HG03045 (cell line): ENCODE data around the gene FSCN2.
A peak's percentile ranks its signal among the peaks of the same experiment; 100 is the strongest.

ENCODE experiments used
- ATAC-seq: cut with Tn5 transposase; IDR thresholded peaks from one replicate; pipeline ENCODE4 v1.9.1; 2021; ENCODE audit warnings: mild to moderate bottlenecking, moderate library complexity; ENCODE audit not compliant: unreplicated experiment

The FSCN2 gene

DNA sequence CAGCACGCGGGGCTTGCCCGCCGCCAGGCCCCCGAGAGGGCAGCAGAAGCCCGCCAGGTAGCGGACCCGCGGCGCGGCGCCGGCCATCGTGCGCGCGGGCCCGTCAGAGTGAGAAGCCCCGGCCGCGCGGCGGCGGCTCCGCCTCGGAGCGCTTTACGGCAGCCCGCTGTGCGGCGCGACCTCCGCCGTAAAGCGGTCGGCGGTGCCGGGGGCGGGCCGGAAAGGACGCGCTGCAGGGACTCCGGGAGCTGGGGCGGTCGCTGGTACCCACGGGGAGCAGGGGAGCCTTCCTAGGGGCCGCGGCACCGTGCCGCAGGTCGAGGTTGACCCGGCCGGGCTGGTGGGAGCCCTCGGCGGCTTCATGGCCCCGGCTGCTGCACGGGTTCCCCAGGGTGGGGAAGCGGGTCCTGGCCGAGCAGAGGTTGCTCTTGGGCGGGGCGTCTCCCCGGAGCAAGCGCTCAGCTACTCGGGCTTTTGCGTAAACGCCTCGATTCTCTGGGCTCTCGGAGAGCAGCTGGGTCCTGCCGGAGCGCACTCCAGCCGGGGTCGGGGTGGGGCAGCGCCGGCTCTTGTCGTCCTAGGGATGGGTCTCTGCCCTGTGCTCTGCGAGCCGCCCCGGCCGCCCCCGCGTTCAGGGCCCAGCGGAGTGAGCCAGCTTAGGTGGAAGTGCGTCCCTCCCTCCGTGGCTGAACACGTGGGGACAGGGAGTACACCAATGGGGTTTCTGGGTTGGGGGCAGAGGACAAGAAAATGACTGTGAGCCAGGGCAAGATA lies 24.3 kb downstream of the FSCN2 start, which contains the start of gene FAAP100:
Gene FAAP100, minus strand, starts transcription at position 110 of the 774 bp plus-strand sequence. Its CDS starts 23 bp downstream, at position 87.
- peak; percentile 42 for ATAC-seq

GRCh38 chr17:81553018-81553615 lies 24.9 kb downstream of the FSCN2 start:
- peak; percentile 34 for ATAC-seq

DNA sequence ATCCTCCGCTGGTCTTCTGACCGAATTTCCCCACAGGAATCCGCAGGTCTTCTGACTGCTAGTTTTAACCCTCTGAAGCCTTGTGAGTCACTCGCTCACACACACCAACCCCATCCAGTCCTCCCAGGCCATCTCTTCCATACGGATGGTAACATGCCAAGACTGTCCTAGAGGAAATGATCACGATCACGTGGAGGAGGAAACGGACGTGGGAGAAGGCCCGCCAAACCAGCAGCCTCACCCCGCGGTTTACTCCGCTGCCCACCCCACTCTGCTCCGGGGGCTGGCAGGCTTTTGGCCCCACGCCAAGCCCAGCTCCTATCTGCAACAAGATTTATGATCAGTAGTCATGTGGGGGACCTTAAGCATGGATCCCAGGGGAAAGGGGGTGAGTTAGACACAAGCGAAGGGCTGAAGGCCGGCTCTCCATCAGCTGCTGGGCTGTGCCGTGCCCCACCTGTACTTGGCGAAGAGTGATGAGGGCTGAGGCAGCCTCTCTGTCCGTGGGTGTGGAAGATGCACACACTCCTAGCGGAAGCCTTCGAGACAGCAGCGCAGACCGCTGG lies 25.5 kb downstream of the FSCN2 start:
- ATAC-seq: no peak

- ATAC-seq: no peak
These were observed 28.1 kb downstream of the FSCN2 start for GRCh38 chr17:81556175-81556691.

DNA sequence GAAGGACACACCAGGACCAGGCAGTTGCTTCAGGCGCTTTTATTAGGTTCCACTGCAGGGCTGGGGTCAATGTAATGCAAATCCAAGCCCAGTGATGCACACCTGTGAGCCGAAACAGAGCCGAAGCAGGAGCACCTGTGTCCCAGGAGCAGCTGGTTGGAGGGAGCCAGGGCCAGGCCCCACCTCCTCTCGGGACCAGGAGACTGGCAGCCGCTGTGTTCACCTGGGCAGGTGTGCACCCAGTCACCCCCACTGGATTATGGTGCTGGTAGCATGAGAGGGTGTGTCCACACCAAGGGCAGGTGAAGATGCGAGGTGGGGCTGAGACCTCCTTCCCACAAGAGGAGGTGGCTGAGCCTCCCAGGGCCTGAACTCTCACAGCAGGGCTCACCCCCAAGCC lies 28.7 kb downstream of the FSCN2 start:
- no peak for ATAC-seq

DNA sequence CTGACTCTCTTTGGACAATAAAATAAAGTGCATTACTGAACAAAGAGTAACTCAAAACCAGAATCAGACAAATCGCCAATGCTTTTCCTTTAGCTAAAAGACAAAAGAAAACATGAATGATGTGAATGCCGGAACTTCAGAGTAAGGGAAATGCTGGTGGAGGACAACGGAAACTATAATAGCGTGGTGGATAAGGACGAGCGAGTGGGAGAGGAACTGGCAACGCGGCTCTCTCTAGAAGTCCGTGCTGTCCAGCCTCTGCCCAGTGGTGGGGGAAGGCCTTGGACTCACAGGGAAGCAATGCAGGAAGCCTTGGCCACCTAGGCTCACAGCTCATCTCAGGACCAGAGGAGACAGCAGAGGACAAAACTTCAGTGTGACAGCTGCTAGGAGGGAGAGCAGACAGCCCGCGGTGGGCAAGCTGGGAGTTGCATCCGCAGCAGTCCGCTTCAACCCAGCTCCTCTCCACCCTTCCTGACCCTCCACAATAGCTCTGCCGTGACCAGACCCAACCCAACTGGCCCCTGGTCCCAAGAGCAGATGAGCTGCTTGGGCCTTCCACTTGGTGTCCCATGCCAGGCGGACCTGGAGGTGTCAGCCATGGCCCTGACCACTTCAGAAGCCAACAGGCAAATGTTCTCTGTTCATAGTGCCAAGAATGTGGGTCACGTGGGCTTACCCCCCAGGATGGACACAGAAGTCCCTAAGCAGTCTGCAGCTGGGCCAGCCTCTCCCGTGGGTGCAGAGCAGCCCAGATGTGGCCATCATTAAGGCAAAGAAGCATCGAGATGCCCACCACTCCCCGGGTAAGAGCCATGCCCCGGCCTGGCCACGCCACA lies 29.3 kb downstream of the FSCN2 start:
- ATAC-seq: no peak

GRCh38 chr17:81558115-81558468 lies 29.9 kb downstream of the FSCN2 start:
- no peak for ATAC-seq

DNA sequence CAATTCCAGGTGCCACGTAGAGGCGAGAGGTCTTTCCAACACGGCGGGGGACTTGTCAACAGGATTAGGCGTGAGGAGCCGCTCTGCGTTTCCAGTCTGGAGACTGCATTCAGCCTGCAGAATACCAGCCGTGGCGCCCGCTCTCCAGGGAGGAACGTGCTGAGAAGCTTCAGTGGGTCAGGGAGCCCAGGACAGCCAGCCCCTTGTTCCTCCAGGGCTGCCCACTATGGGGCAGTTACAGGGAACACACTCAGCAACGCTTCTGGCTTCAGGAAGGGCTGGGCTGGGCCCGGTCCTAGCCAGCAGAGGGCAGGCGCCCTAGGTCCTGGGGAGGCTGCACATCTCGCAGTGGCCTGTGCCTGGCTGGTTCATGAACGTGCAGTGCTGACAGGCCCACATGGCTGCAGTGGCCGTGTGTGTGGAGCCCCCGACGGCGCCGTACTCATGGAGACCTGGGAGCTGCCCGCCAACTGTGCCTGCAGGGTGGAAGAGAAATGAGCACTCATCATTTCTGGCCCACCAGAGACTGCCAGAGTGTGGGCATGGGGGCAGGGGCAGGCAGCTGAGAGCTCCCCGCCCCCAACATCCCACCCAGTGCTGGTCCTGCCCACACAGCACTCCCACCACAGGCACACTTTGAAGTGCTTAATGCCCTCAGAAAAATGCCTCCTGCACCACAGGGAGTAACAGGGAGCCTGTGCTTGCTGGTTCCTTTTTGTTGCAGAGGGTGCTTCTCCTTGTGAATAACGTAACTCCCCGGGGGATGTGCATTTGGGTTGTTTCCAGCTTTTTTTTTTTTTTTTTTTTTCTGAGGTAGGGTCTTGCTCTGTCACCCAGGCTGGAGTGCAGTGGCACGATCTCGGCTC lies 31.0 kb downstream of the FSCN2 start:
- ATAC-seq: no peak

DNA sequence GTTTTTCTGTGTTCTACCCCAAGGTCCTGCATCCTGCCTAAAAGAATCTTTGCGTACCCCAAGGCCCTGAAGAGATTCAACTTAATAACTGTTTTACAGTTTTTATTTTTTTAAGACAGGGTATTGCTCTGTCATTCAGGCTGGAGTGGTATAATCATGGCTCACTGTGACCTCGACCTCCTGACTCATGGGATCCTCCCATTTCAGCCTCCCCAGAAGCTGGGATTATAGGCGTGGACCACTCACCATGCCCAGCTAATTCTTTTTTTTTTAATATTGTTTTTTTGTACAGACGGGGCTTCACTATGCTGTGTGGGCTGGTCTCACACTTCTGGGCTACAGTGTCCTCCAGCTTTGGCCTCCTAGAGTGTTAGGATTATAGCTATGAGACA lies 33.3 kb downstream of the FSCN2 start:
- ATAC-seq: no peak

- no peak for ATAC-seq
These were observed 35.8 kb downstream of the FSCN2 start for GRCh38 chr17:81563861-81564586.

DNA sequence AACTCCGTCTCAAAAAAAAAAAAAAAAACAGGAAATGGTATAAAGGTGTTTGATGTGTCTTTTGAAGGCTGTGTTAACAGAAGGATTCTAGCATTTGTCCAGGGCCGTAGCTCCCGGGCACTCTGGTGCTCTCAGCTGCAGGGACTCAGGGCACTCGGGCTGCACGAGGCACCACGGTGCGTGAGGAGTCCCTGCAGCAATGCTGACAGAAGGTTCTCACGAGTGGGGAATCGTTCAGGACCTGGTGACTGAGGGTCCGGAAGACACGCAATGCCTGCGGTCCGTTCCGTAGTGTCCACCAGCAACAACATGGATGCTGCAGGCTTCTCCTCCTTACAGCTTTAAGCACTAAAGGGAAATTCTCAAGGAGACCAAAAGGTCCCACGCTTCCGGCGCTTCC lies 36.6 kb downstream of the FSCN2 start:
- no peak for ATAC-seq

DNA sequence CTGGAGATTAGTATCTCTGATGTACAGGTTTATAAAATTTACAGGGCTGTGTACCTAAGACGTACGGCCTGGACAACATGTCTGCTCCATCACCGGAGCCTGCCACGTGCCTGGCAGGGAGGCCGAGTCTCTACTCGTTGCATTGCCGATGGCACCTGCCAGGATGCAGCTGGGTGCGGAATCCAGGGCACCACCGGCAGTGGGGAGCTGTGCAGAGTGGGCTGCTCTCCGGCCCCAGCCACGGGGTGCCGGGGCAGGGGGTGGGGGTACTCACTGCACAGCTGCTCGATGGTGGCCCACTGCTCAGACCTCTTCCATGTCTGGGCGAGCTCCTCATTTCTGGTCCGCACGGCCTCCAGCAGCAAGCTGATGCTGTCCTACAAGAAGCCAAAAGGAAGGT lies 37.1 kb downstream of the FSCN2 start:
- no peak for ATAC-seq

DNA sequence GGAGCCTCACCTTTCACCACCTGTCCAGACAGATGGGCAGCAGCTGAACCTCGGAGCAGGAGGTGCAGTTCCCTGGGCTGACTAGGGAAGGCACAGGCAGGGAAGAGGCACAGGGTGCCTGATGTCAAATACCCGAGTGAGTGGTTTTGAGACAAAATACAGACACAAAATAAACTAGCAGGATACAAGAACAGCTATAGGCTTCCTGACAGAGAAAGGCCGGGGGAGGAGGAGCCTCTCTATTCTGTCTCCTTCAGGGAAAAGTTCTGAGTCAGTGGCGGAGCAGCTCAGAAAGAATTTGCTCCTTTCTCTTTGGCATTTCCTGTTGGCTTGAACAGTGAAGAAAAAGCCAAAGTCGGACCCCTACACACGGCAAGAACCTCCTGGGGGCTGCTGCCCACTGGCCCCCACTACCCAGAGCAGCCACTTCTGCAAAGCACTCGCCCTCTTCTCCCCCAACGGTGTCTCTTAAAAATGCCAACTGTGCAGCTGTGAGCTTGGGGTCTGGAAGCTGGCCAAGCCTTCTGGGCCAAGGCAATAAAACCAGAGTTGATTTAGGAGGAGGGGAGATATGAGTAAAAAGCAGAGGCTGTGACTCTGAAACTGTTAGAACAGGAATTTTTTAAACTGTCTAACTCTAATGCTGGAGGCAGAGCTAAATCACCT lies 38.4 kb downstream of the FSCN2 start:
- no peak for ATAC-seq

DNA sequence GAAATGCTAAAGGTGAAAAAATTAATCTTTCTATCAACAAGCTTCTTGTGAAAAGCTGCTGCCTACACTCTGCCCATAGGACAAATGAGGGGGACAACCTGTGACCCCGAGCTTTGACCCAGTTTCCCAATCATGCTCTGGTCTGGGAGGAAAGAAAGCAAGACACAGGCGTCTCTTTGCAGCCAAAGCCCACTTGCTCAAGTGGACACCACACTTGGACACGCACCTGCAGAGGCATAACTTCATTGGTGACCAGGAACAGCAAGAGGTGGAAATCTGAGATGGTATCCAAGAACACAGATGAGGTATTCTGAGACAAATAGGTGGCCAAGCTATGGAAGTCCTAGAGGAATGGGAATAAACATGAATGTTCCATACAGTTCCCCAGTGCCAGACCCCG lies 39.0 kb downstream of the FSCN2 start:
- ATAC-seq: no peak

GRCh38 chr17:81568416-81568815 lies 40.2 kb downstream of the FSCN2 start:
- no peak for ATAC-seq

DNA sequence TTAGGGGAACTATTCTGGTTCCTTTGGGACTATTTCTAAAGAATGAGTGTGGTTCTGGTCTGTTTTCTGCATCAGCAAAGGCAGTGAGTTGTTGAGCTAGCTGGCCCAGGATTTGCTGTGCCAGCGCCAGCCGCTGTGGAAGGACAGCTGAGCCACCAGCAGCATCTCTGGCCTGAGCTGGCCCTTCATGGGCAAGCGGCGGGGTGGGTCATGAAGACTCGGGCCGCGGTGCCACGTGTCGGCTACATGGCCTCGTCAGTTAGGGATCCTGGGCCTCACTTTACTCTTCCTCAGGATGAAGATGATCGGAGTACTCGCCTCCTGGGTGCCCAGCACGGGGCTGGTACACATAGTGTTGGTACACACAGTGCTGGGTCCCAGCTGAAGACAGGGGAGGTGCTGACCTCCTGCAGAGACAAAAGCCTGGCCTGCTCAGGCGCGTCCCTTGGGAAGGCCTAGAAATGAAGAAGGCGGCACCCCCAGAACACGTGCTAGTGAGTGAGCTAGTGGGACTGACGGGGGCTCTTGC lies 41.9 kb downstream of the FSCN2 start:
- ATAC-seq: no peak

- ATAC-seq: no peak
These were observed 42.8 kb downstream of the FSCN2 start for GRCh38 chr17:81570964-81571363.

GRCh38 chr17:81572563-81573168 lies 44.5 kb downstream of the FSCN2 start:
- ATAC-seq: no peak
